ENCODE results near the gene MVB12B. TPM values are rescaled to one million over a fixed set of nuclear protein-coding genes. Genes with fewer than 3 reads are reported as not detected.

Gene MVB12B
- total and polyA plus RNA-seq, 2 of the 13 experiments (the other 11 are each of a cell fraction or from before 2014, with no cell fraction given) = 12.1 to 30.1 TPM

DNA sequence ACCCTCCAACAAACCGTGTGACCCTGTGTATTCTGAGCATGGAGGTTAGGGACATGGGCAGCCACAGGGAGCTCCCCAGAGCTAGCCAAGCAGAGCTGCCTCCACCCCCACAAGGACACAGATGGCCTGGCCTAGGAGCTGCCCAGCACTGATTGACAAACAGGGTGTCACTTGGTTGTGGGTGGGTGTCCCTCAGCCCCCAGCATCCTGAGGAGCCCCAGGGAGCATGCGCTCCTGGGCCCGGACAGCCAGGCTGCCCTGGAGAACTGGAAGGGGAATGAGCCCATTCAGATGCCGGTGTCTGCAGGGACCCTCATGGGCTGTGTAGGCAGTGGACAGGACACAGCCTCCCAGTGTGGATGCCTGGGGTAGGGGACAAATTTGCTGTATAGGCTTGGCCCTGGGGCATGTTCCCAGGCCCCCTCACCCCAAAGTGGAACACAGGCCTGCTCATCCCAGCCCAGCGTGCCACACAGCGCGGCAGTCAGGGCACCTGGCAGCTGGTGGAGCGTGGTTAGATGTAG lies 162.3 kb downstream of the MVB12B start:
- peak; percentile 48 for ATAC-seq
- H3K4me2 ChIP-seq (ENCODE audit: low read depth, low read length) = no peak overlapping the region
- intact Hi-C loops (cut with micrococcal nuclease; ENCODE audit: unreplicated experiment) = no loop called here
- H3K4me1 ChIP-seq (ENCODE audit: insufficient read depth, low read length) = peaks cover 10% of the 10 kb centered on the region; the same call in 1 of the 2 replicates
- H3K27me3 ChIP-seq (ENCODE audit: control insufficient read depth in 1 of 2, insufficient read depth in 2 of 2, low read length in 2 of 2) = no peaks in the 10 kb centered on the region
- no peaks in the 10 kb centered on the region for H3K9me3 ChIP-seq (ENCODE audit: low read length)
- H3K9ac ChIP-seq (ENCODE audit: insufficient read depth, low read depth, low read length) = no peak overlapping the region
- no peak for DNase-seq (ENCODE audit: low spot score)
- WGBS (ENCODE audit: low lambda C conversion rate) = 100% methylated on average over 4 of the region's 8 CpGs
- no peak overlapping the region for H3K27ac ChIP-seq (ENCODE audit: extremely low read length, insufficient read depth, low read length)
- no peak overlapping the region for H2AFZ ChIP-seq (ENCODE audit: low read length)
- no peak overlapping the region for H3K4me3 ChIP-seq (replicated peaks in 1 of 3; ENCODE audit: insufficient read depth in 1 of 3, low read depth in 2 of 3, low read length in 3 of 3)
- POLR2A ChIA-PET = no interaction called here
- peaks cover 2 to 21% of the 10 kb centered on the region in 2 experiments; a peak in 4 of 5 replicates for H3K36me3 ChIP-seq (replicated peaks in 1 of 2; ENCODE audit: control insufficient read depth in 1 of 2, insufficient read depth in 2 of 2, low read length in 2 of 2)
- TF ChIP-seq XRCC5 (optimal IDR thresholded peaks at IDR 0.05; ENCODE audit: low read length) (no peak), ZNF354B (CRISPR knock-in tag; IDR thresholded peaks at IDR 0.05) (no peak), ZNF577 (CRISPR knock-in tag; IDR thresholded peaks at IDR 0.05; ENCODE audit: borderline replicate concordance, low read depth) (no peak), TEAD3 (CRISPR knock-in tag; optimal IDR thresholded peaks at IDR 0.05; ENCODE audit: borderline replicate concordance) (no peak), SMAD9 (CRISPR knock-in tag; IDR thresholded peaks at IDR 0.05) (no peak), SYNCRIP (IDR thresholded peaks at IDR 0.05; ENCODE audit: insufficient read depth, low read depth, low read length) (no peak), HDAC6 (IDR thresholded peaks at IDR 0.05; ENCODE audit: low read depth, low read length) (no peak), MYC (CRISPR knock-in tag; IDR thresholded peaks at IDR 0.05; ENCODE audit: borderline replicate concordance) (no peak), ADNP (CRISPR knock-in tag; IDR thresholded peaks at IDR 0.05) (no peak), ZNF282 (IDR thresholded peaks at IDR 0.05; ENCODE audit: partially characterized antibody) (no peak), ZBTB7A (CRISPR knock-in tag; IDR thresholded peaks at IDR 0.05) (no peak), TCF7 (IDR thresholded peaks at IDR 0.05; ENCODE audit: low read depth) (no peak), SKI (IDR thresholded peaks at IDR 0.05; ENCODE audit: partially characterized antibody) (no peak), HBP1 (CRISPR knock-in tag; IDR thresholded peaks at IDR 0.05; ENCODE audit: low read depth) (no peak), HDAC1 (CRISPR knock-in tag; IDR thresholded peaks at IDR 0.05) (no peak), GPN1 (CRISPR knock-in tag; IDR thresholded peaks at IDR 0.05; ENCODE audit: borderline replicate concordance) (no peak), HES4 (CRISPR knock-in tag; IDR thresholded peaks at IDR 0.05; ENCODE audit: borderline replicate concordance) (no peak)
- TF ChIP-seq, protein P1, sequence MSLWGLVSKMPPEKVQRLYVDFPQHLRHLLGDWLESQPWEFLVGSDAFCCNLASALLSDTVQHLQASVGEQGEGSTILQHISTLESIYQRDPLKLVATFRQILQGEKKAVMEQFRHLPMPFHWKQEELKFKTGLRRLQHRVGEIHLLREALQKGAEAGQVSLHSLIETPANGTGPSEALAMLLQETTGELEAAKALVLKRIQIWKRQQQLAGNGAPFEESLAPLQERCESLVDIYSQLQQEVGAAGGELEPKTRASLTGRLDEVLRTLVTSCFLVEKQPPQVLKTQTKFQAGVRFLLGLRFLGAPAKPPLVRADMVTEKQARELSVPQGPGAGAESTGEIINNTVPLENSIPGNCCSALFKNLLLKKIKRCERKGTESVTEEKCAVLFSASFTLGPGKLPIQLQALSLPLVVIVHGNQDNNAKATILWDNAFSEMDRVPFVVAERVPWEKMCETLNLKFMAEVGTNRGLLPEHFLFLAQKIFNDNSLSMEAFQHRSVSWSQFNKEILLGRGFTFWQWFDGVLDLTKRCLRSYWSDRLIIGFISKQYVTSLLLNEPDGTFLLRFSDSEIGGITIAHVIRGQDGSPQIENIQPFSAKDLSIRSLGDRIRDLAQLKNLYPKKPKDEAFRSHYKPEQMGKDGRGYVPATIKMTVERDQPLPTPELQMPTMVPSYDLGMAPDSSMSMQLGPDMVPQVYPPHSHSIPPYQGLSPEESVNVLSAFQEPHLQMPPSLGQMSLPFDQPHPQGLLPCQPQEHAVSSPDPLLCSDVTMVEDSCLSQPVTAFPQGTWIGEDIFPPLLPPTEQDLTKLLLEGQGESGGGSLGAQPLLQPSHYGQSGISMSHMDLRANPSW (CRISPR knock-in tag; IDR thresholded peaks at IDR 0.05; ENCODE audit: borderline replicate concordance) = no peak
- no TSS peak for BruUV-seq (replicated peaks)
- no peaks in the 10 kb centered on the region for H4K20me1 ChIP-seq (ENCODE audit: insufficient read depth, low read length)
- no peaks in the 10 kb centered on the region for H3K79me2 ChIP-seq (ENCODE audit: insufficient read depth, low read length)
- FAIRE-seq = no peak
- CTCF ChIA-PET (ENCODE audit: low intra/inter-chr PET ratio, low total read pairs) = no interaction called here
- in situ Hi-C loops (cut with HindIII; ENCODE audit: extremely low pct_ligation_motif_present, low pct_unique_long_range_greater_than_20kb) = no loop called here
